Common myeloid progenitor, CD34-positive (primary cell): Measurements from ENCODE around the gene LCE3C.

ENCODE experiments used
- CTCF ChIA-PET: fragments of 350-600 bp; sonication (Branson Sonifier 250); formaldehyde crosslinking; loops from one replicate; lab custom pipeline; 2021; ENCODE audit warnings: antibody characterized with exemption; lab: Charles Lee
- POLR2A ChIA-PET: fragments of 350-600 bp; sonication (Branson Sonifier 250); formaldehyde crosslinking; loops from one replicate; lab custom pipeline; 2021; ENCODE audit warnings: antibody characterized with exemption; lab: Charles Lee
- DNase-seq, 3 donors: peaks; one replicate each; pipeline versions ENCODE4 v3.0.0 to v3.0.0-alpha.2; 2013
- H3K27ac ChIP-seq, 2 experiments: 1 replicate in 1 of 2; 2 replicates in 1 of 2; pipeline ENCODE4 v1.7.0; 2013; ENCODE audit warnings: inconsistent platforms in 2 of 2, low read length in 2 of 2, mild to moderate bottlenecking in 2 of 2, low read depth in 1 of 2, moderate library complexity in 1 of 2; ENCODE audit not compliant: severe bottlenecking in 2 of 2, insufficient read depth in 1 of 2, poor library complexity in 1 of 2
- H3K27me3 ChIP-seq, 5 experiments: replicated peaks in 2 of 5; 1 replicate in 3 of 5; 2 replicates in 2 of 5; pipeline versions ENCODE4 v1.6.1 to v1.7.0; 2013; ENCODE audit warnings: low read length in 4 of 5, mild to moderate bottlenecking in 2 of 5, moderate library complexity in 2 of 5, inconsistent platforms in 1 of 5; ENCODE audit not compliant: insufficient read depth in 5 of 5, control insufficient read depth in 4 of 5
- H3K36me3 ChIP-seq, 4 experiments: 1 replicate in 2 of 4; 2 replicates in 2 of 4; pipeline versions ENCODE4 v1.6.1 to v1.7.0; 2013; ENCODE audit warnings: low read length in 3 of 4, control low read depth in 1 of 4, mild to moderate bottlenecking in 1 of 4; ENCODE audit not compliant: control insufficient read depth in 4 of 4, insufficient read depth in 4 of 4
- H3K4me1 ChIP-seq, 4 experiments: 1 replicate in 3 of 4; 2 replicates in 1 of 4; pipeline versions ENCODE4 v1.6.1 to v1.7.1; 2013; ENCODE audit warnings: low read length in 3 of 4, mild to moderate bottlenecking in 3 of 4, control low read depth in 1 of 4, inconsistent platforms in 1 of 4, moderate library complexity in 1 of 4; ENCODE audit not compliant: control insufficient read depth in 4 of 4, insufficient read depth in 4 of 4; ENCODE audit errors: control extremely low read depth in 1 of 4
- H3K4me3 ChIP-seq, 7 experiments: 1 replicate in 4 of 7; 2 replicates in 3 of 7; pipeline versions ENCODE4 v1.5.1 to v1.7.0; 2013; ENCODE audit warnings: mild to moderate bottlenecking in 7 of 7, low read length in 6 of 7, moderate library complexity in 6 of 7, inconsistent platforms in 2 of 7, low read depth in 2 of 7, control low read depth in 1 of 7; ENCODE audit not compliant: insufficient read depth in 4 of 7, control insufficient read depth in 1 of 7; ENCODE audit errors: extremely low read depth in 1 of 7
- H3K9me3 ChIP-seq, 5 experiments: 1 replicate in 4 of 5; 2 replicates in 1 of 5; pipeline versions ENCODE4 v1.6.1 to v1.7.1; 2013; ENCODE audit warnings: low read length in 4 of 5, mild to moderate bottlenecking in 2 of 5, inconsistent platforms in 1 of 5, low read depth in 1 of 5, moderate library complexity in 1 of 5; ENCODE audit not compliant: control insufficient read depth in 4 of 5, insufficient read depth in 2 of 5; ENCODE audit errors: control extremely low read depth in 1 of 5
- WGBS: methylation state at CpG from one replicate; pipeline ENCODE4 v1.1.5; 2013; ENCODE audit not compliant: insufficient coverage; 5-methylcytosine and 5-hydroxymethylcytosine counted together

LCE3C gene

GRCh38 chr1:152582647-152583046, 17.4 kb upstream of the LCE3C start:
- Histone ChIP-seq H3K27ac (no peak overlapping the region), H3K27me3 (peaks cover 0 to 5% (median 0%) of the 10 kb centered on the region in 5 experiments), H3K36me3 (no peaks in the 10 kb centered on the region), H3K4me1 (no peaks in the 10 kb centered on the region), H3K4me3 (no peak overlapping the region), H3K9me3 (no peaks in the 10 kb centered on the region)
- no CpG with 5 or more reads among the region's 1 CpG for WGBS
- POLR2A ChIA-PET, result no interaction called here
- no peak for DNase-seq
- CTCF ChIA-PET, result no interaction called here

DNA sequence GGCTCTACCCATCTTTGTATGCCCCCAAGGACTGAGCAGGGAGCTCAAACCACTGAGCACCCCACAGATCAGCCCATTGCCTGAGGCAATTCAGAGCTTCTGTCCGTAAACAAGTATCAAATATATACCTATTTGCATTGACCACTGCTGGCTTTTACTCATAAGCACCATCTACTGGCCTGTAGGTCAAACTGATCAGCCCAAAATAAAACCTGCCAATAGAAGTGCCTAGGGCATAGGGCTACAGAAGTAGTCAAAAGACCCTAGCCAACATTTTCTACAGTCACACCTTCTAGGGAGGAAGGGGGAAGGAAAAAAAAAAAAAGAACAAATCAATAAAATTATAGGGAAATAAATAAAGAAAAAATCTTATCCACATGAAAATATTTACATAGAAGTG, 14.4 kb upstream of the LCE3C start:
- Histone ChIP-seq H3K36me3 (no peaks in the 10 kb centered on the region), H3K4me1 (no peaks in the 10 kb centered on the region), H3K9me3 (no peaks in the 10 kb centered on the region), H3K4me3 (no peak overlapping the region), H3K27ac (no peak overlapping the region), H3K27me3 (no peaks in the 10 kb centered on the region)
- WGBS, result no CpG with 5 or more reads among the region's 1 CpG
- POLR2A ChIA-PET, result no interaction called here
- DNase-seq, result no peak
- CTCF ChIA-PET, result no interaction called here

- ChIA-PET POLR2A (no interaction called here), CTCF (no interaction called here)
- 80% methylated on average over 1 of the region's 2 CpGs for WGBS
- no peaks in the 10 kb centered on the region for H3K4me1 ChIP-seq
- H3K36me3 ChIP-seq, result no peaks in the 10 kb centered on the region
- no peak for DNase-seq
- H3K4me3 ChIP-seq, result no peak overlapping the region
- H3K27ac ChIP-seq, result no peak overlapping the region
- no peaks in the 10 kb centered on the region for H3K9me3 ChIP-seq
- no peaks in the 10 kb centered on the region for H3K27me3 ChIP-seq
Observed at GRCh38 chr1:152596986-152597385, 3.0 kb upstream of the LCE3C start.

- DNase-seq, result no peak
- peaks cover 0 to 4% (median 0%) of the 10 kb centered on the region in 5 experiments for H3K27me3 ChIP-seq
- no peaks in the 10 kb centered on the region for H3K36me3 ChIP-seq
- no peak within 1 kb of the TSS for H3K4me3 ChIP-seq
- H3K4me1 ChIP-seq, result no peaks in the 10 kb centered on the region
- ChIA-PET POLR2A (no interaction called here), CTCF (no interaction called here)
- H3K9me3 ChIP-seq, result peaks cover 0 to 8% (median 1%) of the 10 kb centered on the region in 5 experiments
- no CpG with 5 or more reads among the region's 1 CpG for WGBS
- no peak within 1 kb of the TSS for H3K27ac ChIP-seq
Observed at GRCh38 chr1:152613511-152613910, 13.5 kb downstream of the LCE3C start, which contains the start of gene LCE3B. LCE3B (plus strand) TSS chr1:152613811; CDS start chr1:152613811, 0 bp downstream.

GRCh38 chr1:152621993-152622392, 22.0 kb downstream of the LCE3C start:
- Histone ChIP-seq H3K27me3 (peaks cover 0 to 17% (median 6%) of the 10 kb centered on the region in 5 experiments), H3K27ac (no peak overlapping the region), H3K4me3 (no peak overlapping the region), H3K4me1 (peaks cover 0 to 13% (median 5%) of the 10 kb centered on the region in 4 experiments), H3K36me3 (no peaks in the 10 kb centered on the region), H3K9me3 (peaks cover 0 to 19% (median 4%) of the 10 kb centered on the region in 5 experiments)
- peak in 1 of 3 donors; percentile 5 for DNase-seq
- ChIA-PET POLR2A (no interaction called here), CTCF (no interaction called here)
- WGBS, result no CpG with 5 or more reads among the region's 3 CpGs

- ChIA-PET CTCF (no interaction called here), POLR2A (no interaction called here)
- Histone ChIP-seq H3K9me3 (peaks cover 0 to 16% (median 4%) of the 10 kb centered on the region in 5 experiments), H3K4me1 (peaks cover 0 to 13% (median 5%) of the 10 kb centered on the region in 4 experiments), H3K4me3 (peak within 1 kb of the TSS in 1 of 7 experiments; percentile 14), H3K36me3 (no peaks in the 10 kb centered on the region), H3K27me3 (peaks cover 0 to 24% (median 6%) of the 10 kb centered on the region in 5 experiments), H3K27ac (no peak within 1 kb of the TSS)
- WGBS, result 57% methylated on average over 10 of the region's 10 CpGs
- DNase-seq, result peak; percentile 11 to 80 (median 68)
Observed at GRCh38 chr1:152622803-152623202, 22.8 kb downstream of the LCE3C start, which contains the start of gene LCE3A. LCE3A (minus strand) TSS chr1:152623103; CDS start chr1:152623103, 0 bp downstream.

DNA sequence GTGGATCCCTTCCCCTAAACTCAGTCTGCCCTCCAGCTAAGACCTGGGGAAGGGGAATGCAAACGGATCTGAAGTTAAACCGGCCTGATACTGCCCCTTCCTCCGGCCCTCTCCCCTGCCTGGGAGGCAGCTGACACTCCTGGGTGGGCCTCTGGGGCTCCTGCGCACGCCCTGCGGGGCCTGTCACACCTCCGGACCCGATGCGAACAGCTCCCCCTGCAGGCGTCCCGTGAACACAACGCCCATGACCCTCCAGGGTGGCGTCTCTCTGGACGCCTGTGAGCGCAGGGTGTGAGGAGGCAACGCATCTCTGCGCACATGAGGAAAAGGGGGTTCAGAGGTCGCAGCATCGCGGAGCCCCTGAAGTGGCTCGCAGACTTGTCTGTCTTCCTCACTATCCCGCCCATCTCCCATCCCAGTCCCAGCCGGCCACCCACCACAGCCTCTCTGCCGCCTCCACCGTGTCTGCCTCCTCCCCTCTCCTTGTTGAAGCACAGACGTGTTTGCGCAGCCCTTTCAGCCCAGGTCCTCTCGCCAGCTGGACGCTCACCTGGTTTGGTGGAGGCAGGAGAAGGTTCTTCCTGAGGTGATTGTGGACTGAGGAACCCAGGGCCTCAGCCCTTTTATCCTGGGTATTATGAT, 23.3 kb downstream of the LCE3C start:
- peak overlapping the region in 1 of 7 experiments; percentile 14 for H3K4me3 ChIP-seq
- ChIA-PET CTCF (interaction anchor here (0.5 to 0.9 kb wide), 2 partner anchors 42 to 218 kb away, joined by 3 read pairs; no protein-coding TSS in a partner anchor), POLR2A (no interaction called here)
- WGBS, result 27% methylated on average over 23 of the region's 29 CpGs
- peaks cover 0 to 24% (median 6%) of the 10 kb centered on the region in 5 experiments for H3K27me3 ChIP-seq
- peak; percentile 4 to 28 (median 28) for DNase-seq
- peaks cover 0 to 14% (median 4%) of the 10 kb centered on the region in 5 experiments for H3K9me3 ChIP-seq
- H3K27ac ChIP-seq, result no peak overlapping the region
- H3K36me3 ChIP-seq, result no peaks in the 10 kb centered on the region
- peaks cover 0 to 13% (median 5%) of the 10 kb centered on the region in 4 experiments for H3K4me1 ChIP-seq
